Hematopoietic multipotent progenitor cell (in vitro differentiated cells): ENCODE data around the gene ESD. TPM values are rescaled to one million over a fixed set of nuclear protein-coding genes. Genes with fewer than 3 reads are reported as not detected.
"Not testable (repeated sequence)": the region's sequence is repeated elsewhere in the genome, so short reads cannot be mapped to it uniquely, and the experiment has no call there.

Experiments
- DNase-seq, 3 donors: peaks; one replicate each; pipeline ENCODE4 v3.0.0-alpha.2; 2011 to 2015; ENCODE audit warnings: low read depth in 2 of 3, low spot score in 2 of 3
- total RNA-seq: library from RNA; depleted of rRNA; stranded (reverse); fragments of >200 nt; gene quantifications from one replicate; pipeline ENCODE4 v1.2.3, GENCODE V29; 2012

Gene ESD
- total RNA-seq, 1 donor, result 71.4 TPM

- DNase-seq, result no peak
Measured at GRCh38 chr13:46796129-46796514, 839 bp downstream of the ESD start.

- no peak for DNase-seq
Measured at GRCh38 chr13:46795321-46795720, 1.6 kb downstream of the ESD start.

- no peak for DNase-seq
Measured at GRCh38 chr13:46783504-46783903, 13.5 kb downstream of the ESD start.

GRCh38 chr13:46782691-46783090 is 14.3 kb downstream of the ESD start:
- DNase-seq, result no peak

- DNase-seq, result no peak
Measured at GRCh38 chr13:46782066-46782465, 14.9 kb downstream of the ESD start.

GRCh38 chr13:46778890-46779289 is 18.1 kb downstream of the ESD start:
- no peak for DNase-seq

- DNase-seq, result no peak
Measured at GRCh38 chr13:46778095-46778494, 18.9 kb downstream of the ESD start.

- DNase-seq, result no peak
Measured at GRCh38 chr13:46775385-46776107, 21.4 kb downstream of the ESD start.

- DNase-seq, result no peak
Measured at GRCh38 chr13:46773541-46773940, 23.4 kb downstream of the ESD start.

GRCh38 chr13:46771693-46772092 is 25.3 kb downstream of the ESD start:
- no peak for DNase-seq

GRCh38 chr13:46769925-46770324 is 27.0 kb downstream of the ESD start:
- DNase-seq, result not testable (repeated sequence)

- no peak for DNase-seq
Measured at GRCh38 chr13:46761866-46762265, 35.1 kb downstream of the ESD start.

- DNase-seq, result no peak
Measured at GRCh38 chr13:46761174-46761573, 35.8 kb downstream of the ESD start.

- DNase-seq, result no peak
Measured at GRCh38 chr13:46759846-46760245, 37.1 kb downstream of the ESD start.

- no peak for DNase-seq
Measured at GRCh38 chr13:46757640-46758039, 39.3 kb downstream of the ESD start.

GRCh38 chr13:46756977-46757376 is 40.0 kb downstream of the ESD start:
- peak in 1 of 3 donors; percentile 51 for DNase-seq

- not testable (repeated sequence) for DNase-seq
Measured at GRCh38 chr13:46755508-46755907, 41.5 kb downstream of the ESD start.

GRCh38 chr13:46754812-46755211 is 42.1 kb downstream of the ESD start:
- no peak for DNase-seq

GRCh38 chr13:46753917-46754316 is 43.0 kb downstream of the ESD start:
- no peak for DNase-seq

- DNase-seq, result no peak
Measured at GRCh38 chr13:46753137-46753536, 43.8 kb downstream of the ESD start.

GRCh38 chr13:46751811-46752635 is 44.9 kb downstream of the ESD start:
- peak in 2 of 3 donors; percentile 78 to 86 for DNase-seq

- no peak for DNase-seq
Measured at GRCh38 chr13:46749951-46750350, 47.0 kb downstream of the ESD start.
